ENCODE measurements around the gene SNTA1. TPM values are rescaled to one million over a fixed set of nuclear protein-coding genes. Genes with fewer than 3 reads are reported as not detected.
"Not testable (repeated sequence)": the region's sequence is repeated elsewhere in the genome, so short reads cannot be mapped to it uniquely, and the experiment has no call there.

The SNTA1 gene
- total and polyA plus RNA-seq, 2 donors: 9.3 to 50.6 TPM

GRCh38 chr20:33433465-33434234, 9.9 kb downstream of the SNTA1 start:
- no peak for DNase-seq (ENCODE audit: extremely low spot score)
- no peak overlapping the region for H3K4me3 ChIP-seq (ENCODE audit: low read depth, low read length)
- WGBS: 80% methylated on average over 8 of the region's 8 CpGs
- no peaks in the 10 kb centered on the region for H3K4me1 ChIP-seq (ENCODE audit: insufficient read depth)
- peaks cover 2% of the 10 kb centered on the region for H3K36me3 ChIP-seq (ENCODE audit: insufficient read depth)
- H3K27ac ChIP-seq (ENCODE audit: low read depth): no peak overlapping the region

GRCh38 chr20:33431797-33432381, 11.7 kb downstream of the SNTA1 start:
- WGBS: 43% methylated on average over 5 of the region's 5 CpGs
- no peak for DNase-seq (ENCODE audit: extremely low spot score)
- H3K36me3 ChIP-seq (ENCODE audit: insufficient read depth): no peaks in the 10 kb centered on the region
- H3K4me1 ChIP-seq (ENCODE audit: insufficient read depth): no peaks in the 10 kb centered on the region
- no peak overlapping the region for H3K4me3 ChIP-seq (ENCODE audit: low read depth, low read length)
- no peak overlapping the region for H3K27ac ChIP-seq (ENCODE audit: low read depth)

- H3K4me3 ChIP-seq (ENCODE audit: low read depth, low read length); H3K4me1 ChIP-seq (ENCODE audit: insufficient read depth); H3K27ac ChIP-seq (ENCODE audit: low read depth); DNase-seq (ENCODE audit: extremely low spot score); H3K36me3 ChIP-seq (ENCODE audit: insufficient read depth): not testable (repeated sequence)
- 83% methylated on average over 11 of the region's 11 CpGs for WGBS
Observed at GRCh38 chr20:33423875-33424274, 19.7 kb downstream of the SNTA1 start.

- WGBS: 25% methylated on average over 7 of the region's 7 CpGs
- Histone ChIP-seq H3K4me1 (ENCODE audit: insufficient read depth) (no peaks in the 10 kb centered on the region), H3K36me3 (ENCODE audit: insufficient read depth) (no peaks in the 10 kb centered on the region), H3K4me3 (ENCODE audit: low read depth, low read length) (no peak overlapping the region), H3K27ac (ENCODE audit: low read depth) (no peak overlapping the region)
- no peak for DNase-seq (ENCODE audit: extremely low spot score)
Observed at GRCh38 chr20:33423141-33423834, 20.3 kb downstream of the SNTA1 start.

GRCh38 chr20:33419140-33419974, 24.2 kb downstream of the SNTA1 start:
- no peak overlapping the region for H3K27ac ChIP-seq (ENCODE audit: low read depth)
- H3K4me3 ChIP-seq (ENCODE audit: low read depth, low read length): no peak overlapping the region
- no peaks in the 10 kb centered on the region for H3K4me1 ChIP-seq (ENCODE audit: insufficient read depth)
- WGBS: 35% methylated on average over 7 of the region's 7 CpGs
- H3K36me3 ChIP-seq (ENCODE audit: insufficient read depth): peaks cover 2% of the 10 kb centered on the region
- DNase-seq (ENCODE audit: extremely low spot score): no peak

GRCh38 chr20:33418033-33418432, 25.5 kb downstream of the SNTA1 start:
- no peaks in the 10 kb centered on the region for H3K4me1 ChIP-seq (ENCODE audit: insufficient read depth)
- no peak overlapping the region for H3K4me3 ChIP-seq (ENCODE audit: low read depth, low read length)
- no peak overlapping the region for H3K27ac ChIP-seq (ENCODE audit: low read depth)
- 90% methylated on average over 3 of the region's 3 CpGs for WGBS
- DNase-seq (ENCODE audit: extremely low spot score): no peak
- peaks cover 2% of the 10 kb centered on the region for H3K36me3 ChIP-seq (ENCODE audit: insufficient read depth)

GRCh38 chr20:33415948-33416347, 27.6 kb downstream of the SNTA1 start:
- WGBS: 41% methylated on average over 8 of the region's 8 CpGs
- no peak for DNase-seq (ENCODE audit: extremely low spot score)
- H3K4me1 ChIP-seq (ENCODE audit: insufficient read depth): no peaks in the 10 kb centered on the region
- H3K27ac ChIP-seq (ENCODE audit: low read depth): no peak overlapping the region
- peaks cover 2% of the 10 kb centered on the region for H3K36me3 ChIP-seq (ENCODE audit: insufficient read depth)
- no peak overlapping the region for H3K4me3 ChIP-seq (ENCODE audit: low read depth, low read length)

- no peak for DNase-seq (ENCODE audit: extremely low spot score)
- Histone ChIP-seq H3K4me3 (ENCODE audit: low read depth, low read length) (no peak overlapping the region), H3K4me1 (ENCODE audit: insufficient read depth) (no peaks in the 10 kb centered on the region), H3K27ac (ENCODE audit: low read depth) (no peak overlapping the region), H3K36me3 (ENCODE audit: insufficient read depth) (peaks cover 2% of the 10 kb centered on the region)
- WGBS: 88% methylated on average over 8 of the region's 8 CpGs
Observed at GRCh38 chr20:33412484-33412838, 31.1 kb downstream of the SNTA1 start.

GRCh38 chr20:33411711-33412483, 31.7 kb downstream of the SNTA1 start:
- H3K4me3 ChIP-seq (ENCODE audit: low read depth, low read length): no peak overlapping the region
- peaks cover 2% of the 10 kb centered on the region for H3K36me3 ChIP-seq (ENCODE audit: insufficient read depth)
- H3K27ac ChIP-seq (ENCODE audit: low read depth): no peak overlapping the region
- H3K4me1 ChIP-seq (ENCODE audit: insufficient read depth): no peaks in the 10 kb centered on the region
- WGBS: 95% methylated on average over 7 of the region's 7 CpGs
- no peak for DNase-seq (ENCODE audit: extremely low spot score)

- 83% methylated on average over 7 of the region's 7 CpGs for WGBS
- no peaks in the 10 kb centered on the region for H3K4me1 ChIP-seq (ENCODE audit: insufficient read depth)
- no peak for DNase-seq (ENCODE audit: extremely low spot score)
- no peak overlapping the region for H3K27ac ChIP-seq (ENCODE audit: low read depth)
- no peak overlapping the region for H3K4me3 ChIP-seq (ENCODE audit: low read depth, low read length)
- peaks cover 2% of the 10 kb centered on the region for H3K36me3 ChIP-seq (ENCODE audit: insufficient read depth)
Observed at GRCh38 chr20:33411242-33411641, 32.3 kb downstream of the SNTA1 start.

GRCh38 chr20:33410081-33410742, 33.4 kb downstream of the SNTA1 start:
- no peak for DNase-seq (ENCODE audit: extremely low spot score)
- H3K36me3 ChIP-seq (ENCODE audit: insufficient read depth): peaks cover 2% of the 10 kb centered on the region
- 95% methylated on average over 15 of the region's 15 CpGs for WGBS

GRCh38 chr20:33408716-33409654, 34.6 kb downstream of the SNTA1 start:
- Histone ChIP-seq H3K36me3 (ENCODE audit: insufficient read depth) (no peaks in the 10 kb centered on the region), H3K4me1 (ENCODE audit: insufficient read depth) (no peaks in the 10 kb centered on the region), H3K27ac (ENCODE audit: low read depth) (no peak overlapping the region), H3K4me3 (ENCODE audit: low read depth, low read length) (no peak overlapping the region)
- no peak for DNase-seq (ENCODE audit: extremely low spot score)
- WGBS: 84% methylated on average over 18 of the region's 18 CpGs

More at GRCh38 chr20:33410081-33410742, 33.4 kb downstream of the SNTA1 start:
- Histone ChIP-seq H3K27ac (ENCODE audit: low read depth) (no peak overlapping the region), H3K4me1 (ENCODE audit: insufficient read depth) (no peaks in the 10 kb centered on the region), H3K4me3 (ENCODE audit: low read depth, low read length) (no peak overlapping the region)

Measured in urinary bladder (tissue), 4 donors.